ENCODE measurements around the gene TMIGD2.
"Not testable (repeated sequence)": the region's sequence is repeated elsewhere in the genome, so short reads cannot be mapped to it uniquely, and the experiment has no call there.

TMIGD2 gene

GRCh38 chr19:4284176-4284958 is 17.8 kb downstream of the TMIGD2 start:
- DNase-seq (ENCODE audit: low read depth): peak; percentile 27
- H3K4me3 ChIP-seq (ENCODE audit: low read length): no peak overlapping the region
- TF ChIP-seq CTCF (IDR thresholded peaks at IDR 0.05; ENCODE audit: insufficient read depth, low read depth, low read length, missing control alignments): no peak

GRCh38 chr19:4279530-4280422 is 22.4 kb downstream of the TMIGD2 start:
- no peak overlapping the region for H3K4me3 ChIP-seq (ENCODE audit: low read length)

GRCh38 chr19:4279267-4279529 is 23.0 kb downstream of the TMIGD2 start:
- TF ChIP-seq CTCF (IDR thresholded peaks at IDR 0.05; ENCODE audit: insufficient read depth, low read depth, low read length, missing control alignments): no peak
- no peak for DNase-seq (ENCODE audit: low read depth)
- no peak overlapping the region for H3K4me3 ChIP-seq (ENCODE audit: low read length)

More at GRCh38 chr19:4279530-4280422, 22.4 kb downstream of the TMIGD2 start:
- no peak for DNase-seq (ENCODE audit: low read depth)
- TF ChIP-seq CTCF (IDR thresholded peaks at IDR 0.05; ENCODE audit: insufficient read depth, low read depth, low read length, missing control alignments): no peak

- no peak within 1 kb of the TSS for H3K4me3 ChIP-seq (ENCODE audit: low read length)
These were observed 23.5 kb downstream of the TMIGD2 start, which contains the start of gene SHD for GRCh38 chr19:4278419-4279266. Gene SHD, plus strand, starts transcription at chr19:4279266. Its CDS starts 798 bp downstream, at chr19:4280064.

GRCh38 chr19:4278010-4278409 is 24.2 kb downstream of the TMIGD2 start:
- no peak for DNase-seq (ENCODE audit: low read depth)
- TF ChIP-seq CTCF (IDR thresholded peaks at IDR 0.05; ENCODE audit: insufficient read depth, low read depth, low read length, missing control alignments): no peak
- H3K4me3 ChIP-seq (ENCODE audit: low read length): no peak overlapping the region

More at GRCh38 chr19:4278419-4279266, 23.5 kb downstream of the TMIGD2 start, which contains the start of gene SHD:
- no peak for TF ChIP-seq CTCF (IDR thresholded peaks at IDR 0.05; ENCODE audit: insufficient read depth, low read depth, low read length, missing control alignments)
- no peak for DNase-seq (ENCODE audit: low read depth)

- DNase-seq (ENCODE audit: low read depth): no peak
- no peak overlapping the region for H3K4me3 ChIP-seq (ENCODE audit: low read length)
- TF ChIP-seq CTCF (IDR thresholded peaks at IDR 0.05; ENCODE audit: insufficient read depth, low read depth, low read length, missing control alignments): no peak
These were observed 24.9 kb downstream of the TMIGD2 start for GRCh38 chr19:4277191-4277696.

GRCh38 chr19:4274321-4274686 is 27.9 kb downstream of the TMIGD2 start:
- DNase-seq (ENCODE audit: low read depth); H3K4me3 ChIP-seq (ENCODE audit: low read length): not testable (repeated sequence)
